ENCODE measurements around the gene ELOA. TPM values are rescaled to one million over a fixed set of nuclear protein-coding genes. Genes with fewer than 3 reads are reported as not detected.
A peak's percentile ranks its signal among the peaks of the same experiment; 100 is the strongest.

The ELOA gene
- total and polyA plus RNA-seq, 9 of the 15 experiments (the other 6 are each of a cell fraction or from before 2014, with no cell fraction given) = 31.9 to 98.6 (median 61.3) TPM

- TF ChIP-seq RERE (CRISPR knock-in tag; IDR thresholded peaks at IDR 0.05; ENCODE audit: borderline replicate concordance) = no peak
- TF ChIP-seq ZKSCAN3 (CRISPR knock-in tag; IDR thresholded peaks at IDR 0.05) = no peak
- TF ChIP-seq TRIM25 (IDR thresholded peaks at IDR 0.05; ENCODE audit: borderline replicate concordance) = no peak
- TF ChIP-seq BHLHE40 (IDR thresholded peaks at IDR 0.05; ENCODE audit: low read length) = 0 out of 2 replicates have a peak, but pooled peaks have one; percentile 7
- no peak for TF ChIP-seq HNRNPL (IDR thresholded peaks at IDR 0.05; ENCODE audit: low read depth, low read length)
- no peak for TF ChIP-seq USF2 (CRISPR knock-in tag; IDR thresholded peaks at IDR 0.05)
- TF ChIP-seq MAZ (CRISPR knock-in tag; conservative IDR thresholded peaks at IDR 0.05 in 1 of 2, IDR thresholded peaks at IDR 0.05 in 1 of 2) = 0 out of 4 replicates have a peak, but pooled peaks of 1 of the 2 experiments have one; percentile 30
- no peak for TF ChIP-seq SIX5 (IDR thresholded peaks at IDR 0.05; ENCODE audit: borderline replicate concordance in 1 of 2, insufficient read depth in 1 of 2, low read depth in 1 of 2, low read length in 2 of 2)
- TF ChIP-seq DNMT1 (IDR thresholded peaks at IDR 0.05) = no peak
- TF ChIP-seq CBX5 (IDR thresholded peaks at IDR 0.05; ENCODE audit: borderline replicate concordance, low read depth) = no peak
- TF ChIP-seq ZNF41 (CRISPR knock-in tag; conservative IDR thresholded peaks at IDR 0.05) = no peak
- 0 out of 2 replicates have a peak, but pooled peaks have one; percentile 18 for TF ChIP-seq ZBTB12 (CRISPR knock-in tag; IDR thresholded peaks at IDR 0.05)
- no peak for TF ChIP-seq NFXL1 (CRISPR knock-in tag; IDR thresholded peaks at IDR 0.05)
- TF ChIP-seq SMARCC2 (IDR thresholded peaks at IDR 0.05; ENCODE audit: low read depth) = no peak
- TF ChIP-seq CBFB (CRISPR knock-in tag; IDR thresholded peaks at IDR 0.05) = no peak
- TF ChIP-seq HBP1 (CRISPR knock-in tag; IDR thresholded peaks at IDR 0.05) = no peak
These were observed 29.0 kb downstream of the ELOA start (continued) for GRCh38 chr1:23772049-23772853.

Data from K562 (cell line).